Vagina (tissue), 2 donors: Measurements from ENCODE around the gene MS4A6E.

ENCODE experiments used
- POLR2A ChIP-seq, 2 donors: fragments of 450-650 bp; IDR thresholded peaks; one replicate each; pipeline ENCODE4 v1.6.1; 2017; ENCODE audit warnings: antibody characterized with exemption in 2 of 2, mild to moderate bottlenecking in 2 of 2, moderate library complexity in 2 of 2
- POLR2AphosphoS5 ChIP-seq, 2 donors: sonication (generic); formaldehyde crosslinking; IDR thresholded peaks; one replicate each; pipeline ENCODE4 v1.9.0; 2017; ENCODE audit warnings: antibody characterized with exemption in 2 of 2, mild to moderate bottlenecking in 2 of 2, low read depth in 1 of 2; ENCODE audit not compliant: insufficient read depth in 1 of 2
- TF ChIP-seq, protein P1 (sequence below), 3 experiments: fragments of 450-650 bp in 2 of 3; fragments of 200-600 bp in 1 of 3; sonication (generic) in 1 of 3; IDR thresholded peaks; one replicate each; pipeline ENCODE4 v1.5.1; 2017 to 2019; ENCODE audit warnings: antibody characterized with exemption in 3 of 3, mild to moderate bottlenecking in 2 of 3, moderate library complexity in 2 of 3

DNA sequence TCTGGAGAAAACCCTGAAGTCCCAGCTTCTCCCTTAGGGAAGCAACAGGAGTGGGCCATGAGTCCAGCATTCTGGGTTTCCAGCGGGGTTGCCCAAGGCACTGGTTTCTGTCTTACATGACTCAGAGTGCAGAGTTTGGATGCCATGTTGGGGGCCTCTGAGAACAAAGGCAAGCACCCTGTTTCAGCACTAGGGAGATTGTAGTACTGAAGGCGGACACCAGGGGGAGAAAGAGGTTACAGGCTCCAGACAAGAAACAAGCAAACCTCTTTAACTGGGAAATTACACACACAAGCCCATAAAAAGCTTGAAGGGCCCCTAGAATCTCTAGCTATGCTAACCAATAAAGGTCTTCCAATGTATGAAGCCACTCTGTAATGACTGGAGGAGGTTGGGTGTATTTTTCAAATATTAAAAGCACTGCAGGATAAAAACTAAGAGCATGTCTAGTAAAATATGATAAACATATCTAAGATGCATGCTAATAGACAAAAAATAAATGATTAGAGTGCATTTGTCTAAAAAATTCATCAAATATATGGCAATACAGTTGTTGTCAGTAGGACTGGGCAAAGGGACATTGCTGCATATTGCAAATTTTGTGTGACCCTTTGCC, 7.1 kb downstream of the MS4A6E start:
- TF ChIP-seq POLR2A (IDR thresholded peaks at IDR 0.05): no peak
- TF ChIP-seq POLR2AphosphoS5 (IDR thresholded peaks at IDR 0.05; ENCODE audit: insufficient read depth in 1 of 2, low read depth in 1 of 2): no peak
- TF ChIP-seq, protein P1, sequence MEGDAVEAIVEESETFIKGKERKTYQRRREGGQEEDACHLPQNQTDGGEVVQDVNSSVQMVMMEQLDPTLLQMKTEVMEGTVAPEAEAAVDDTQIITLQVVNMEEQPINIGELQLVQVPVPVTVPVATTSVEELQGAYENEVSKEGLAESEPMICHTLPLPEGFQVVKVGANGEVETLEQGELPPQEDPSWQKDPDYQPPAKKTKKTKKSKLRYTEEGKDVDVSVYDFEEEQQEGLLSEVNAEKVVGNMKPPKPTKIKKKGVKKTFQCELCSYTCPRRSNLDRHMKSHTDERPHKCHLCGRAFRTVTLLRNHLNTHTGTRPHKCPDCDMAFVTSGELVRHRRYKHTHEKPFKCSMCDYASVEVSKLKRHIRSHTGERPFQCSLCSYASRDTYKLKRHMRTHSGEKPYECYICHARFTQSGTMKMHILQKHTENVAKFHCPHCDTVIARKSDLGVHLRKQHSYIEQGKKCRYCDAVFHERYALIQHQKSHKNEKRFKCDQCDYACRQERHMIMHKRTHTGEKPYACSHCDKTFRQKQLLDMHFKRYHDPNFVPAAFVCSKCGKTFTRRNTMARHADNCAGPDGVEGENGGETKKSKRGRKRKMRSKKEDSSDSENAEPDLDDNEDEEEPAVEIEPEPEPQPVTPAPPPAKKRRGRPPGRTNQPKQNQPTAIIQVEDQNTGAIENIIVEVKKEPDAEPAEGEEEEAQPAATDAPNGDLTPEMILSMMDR (IDR thresholded peaks at IDR 0.05): peak in 1 of 3 experiments; percentile 27
